ENCODE results near the gene PAIP2B.

DNA sequence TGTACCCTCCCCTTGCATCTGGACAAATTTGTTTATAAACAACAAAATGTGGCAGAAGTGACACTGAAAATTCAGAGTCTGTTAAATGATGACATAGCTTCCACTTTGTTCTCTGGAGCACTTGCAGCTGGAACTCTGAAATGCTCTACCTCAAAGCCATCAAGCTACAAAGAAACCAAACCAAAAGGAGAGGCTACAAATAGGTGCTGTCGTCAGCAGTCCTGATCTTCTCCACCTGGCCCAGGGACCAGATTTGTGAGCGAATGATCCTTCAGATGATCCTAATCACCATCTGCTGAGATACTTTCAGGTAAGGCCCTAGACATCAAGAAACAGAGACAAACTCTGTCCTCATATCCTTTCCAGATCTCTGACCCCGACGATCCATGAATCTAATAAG is 27.9 kb upstream of the PAIP2B start:
- TF ChIP-seq, protein P1, sequence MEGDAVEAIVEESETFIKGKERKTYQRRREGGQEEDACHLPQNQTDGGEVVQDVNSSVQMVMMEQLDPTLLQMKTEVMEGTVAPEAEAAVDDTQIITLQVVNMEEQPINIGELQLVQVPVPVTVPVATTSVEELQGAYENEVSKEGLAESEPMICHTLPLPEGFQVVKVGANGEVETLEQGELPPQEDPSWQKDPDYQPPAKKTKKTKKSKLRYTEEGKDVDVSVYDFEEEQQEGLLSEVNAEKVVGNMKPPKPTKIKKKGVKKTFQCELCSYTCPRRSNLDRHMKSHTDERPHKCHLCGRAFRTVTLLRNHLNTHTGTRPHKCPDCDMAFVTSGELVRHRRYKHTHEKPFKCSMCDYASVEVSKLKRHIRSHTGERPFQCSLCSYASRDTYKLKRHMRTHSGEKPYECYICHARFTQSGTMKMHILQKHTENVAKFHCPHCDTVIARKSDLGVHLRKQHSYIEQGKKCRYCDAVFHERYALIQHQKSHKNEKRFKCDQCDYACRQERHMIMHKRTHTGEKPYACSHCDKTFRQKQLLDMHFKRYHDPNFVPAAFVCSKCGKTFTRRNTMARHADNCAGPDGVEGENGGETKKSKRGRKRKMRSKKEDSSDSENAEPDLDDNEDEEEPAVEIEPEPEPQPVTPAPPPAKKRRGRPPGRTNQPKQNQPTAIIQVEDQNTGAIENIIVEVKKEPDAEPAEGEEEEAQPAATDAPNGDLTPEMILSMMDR (IDR thresholded peaks at IDR 0.05; ENCODE audit: low read depth, low read length, poor library complexity, severe bottlenecking) = no peak
- no peak for TF ChIP-seq EZH2phosphoT487 (IDR thresholded peaks at IDR 0.05; ENCODE audit: borderline replicate concordance, low read length)

Measured in DOHH2 (cell line).